ENCODE measurements around the gene RHOC.

Gene RHOC

GRCh38 chr1:112700290-112701226 is 6.4 kb downstream of the RHOC start:
- peak; percentile 96 for DNase-seq

DNA sequence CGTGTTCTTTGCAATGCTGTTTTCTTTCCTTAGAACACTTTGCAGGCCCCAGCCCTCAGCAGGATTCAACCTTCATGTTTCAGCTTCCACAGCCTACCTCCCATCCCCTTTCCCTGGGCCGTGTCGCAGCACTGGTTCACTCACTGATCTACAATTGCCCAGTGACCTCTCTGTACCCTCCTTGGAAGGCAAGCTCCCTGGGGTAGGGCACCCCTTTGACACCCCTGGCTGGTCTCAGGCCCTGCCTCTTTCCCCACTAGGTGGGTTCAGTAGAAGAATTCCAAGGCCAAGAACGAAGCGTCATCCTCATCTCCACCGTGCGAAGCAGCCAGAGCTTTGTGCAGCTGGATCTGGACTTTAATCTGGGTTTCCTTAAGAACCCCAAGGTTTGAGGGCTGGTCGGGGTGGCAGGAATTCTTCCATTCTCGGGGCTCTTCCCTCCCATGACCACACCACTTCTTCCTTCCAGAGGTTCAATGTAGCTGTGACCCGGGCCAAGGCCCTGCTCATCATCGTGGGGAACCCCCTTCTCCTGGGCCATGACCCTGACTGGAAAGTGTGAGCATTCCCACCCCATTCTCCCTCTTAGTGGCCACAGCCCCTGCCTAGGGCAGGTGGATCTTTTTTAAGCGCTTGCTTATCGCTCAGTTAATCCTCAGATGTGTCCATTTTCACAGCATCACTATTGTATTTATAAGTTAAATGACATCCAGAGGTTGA is 7.3 kb downstream of the RHOC start:
- DNase-seq, result no peak

- DNase-seq, result peak; percentile 71
These were observed 8.3 kb downstream of the RHOC start for GRCh38 chr1:112698366-112699310.

DNA sequence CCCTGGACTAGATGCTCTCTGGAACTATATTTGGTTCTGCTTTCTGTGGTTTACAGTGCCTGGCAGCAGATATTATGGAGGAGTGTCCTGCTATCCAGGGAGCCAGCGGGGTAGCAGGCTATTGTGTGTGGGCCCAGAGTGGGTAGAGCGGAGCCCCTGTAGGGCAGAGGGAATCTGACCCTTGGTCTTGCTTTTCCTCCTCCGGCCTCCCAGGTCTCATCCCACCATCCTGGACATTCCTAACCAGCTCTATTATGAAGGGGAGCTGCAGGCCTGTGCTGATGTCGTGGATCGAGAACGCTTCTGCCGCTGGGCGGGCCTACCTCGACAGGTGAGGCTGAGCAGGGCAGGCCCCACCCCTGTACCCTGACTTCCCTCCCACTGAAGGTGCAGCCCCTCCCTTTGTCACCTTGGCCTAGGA is 9.1 kb downstream of the RHOC start:
- peak; percentile 45 for DNase-seq

DNA sequence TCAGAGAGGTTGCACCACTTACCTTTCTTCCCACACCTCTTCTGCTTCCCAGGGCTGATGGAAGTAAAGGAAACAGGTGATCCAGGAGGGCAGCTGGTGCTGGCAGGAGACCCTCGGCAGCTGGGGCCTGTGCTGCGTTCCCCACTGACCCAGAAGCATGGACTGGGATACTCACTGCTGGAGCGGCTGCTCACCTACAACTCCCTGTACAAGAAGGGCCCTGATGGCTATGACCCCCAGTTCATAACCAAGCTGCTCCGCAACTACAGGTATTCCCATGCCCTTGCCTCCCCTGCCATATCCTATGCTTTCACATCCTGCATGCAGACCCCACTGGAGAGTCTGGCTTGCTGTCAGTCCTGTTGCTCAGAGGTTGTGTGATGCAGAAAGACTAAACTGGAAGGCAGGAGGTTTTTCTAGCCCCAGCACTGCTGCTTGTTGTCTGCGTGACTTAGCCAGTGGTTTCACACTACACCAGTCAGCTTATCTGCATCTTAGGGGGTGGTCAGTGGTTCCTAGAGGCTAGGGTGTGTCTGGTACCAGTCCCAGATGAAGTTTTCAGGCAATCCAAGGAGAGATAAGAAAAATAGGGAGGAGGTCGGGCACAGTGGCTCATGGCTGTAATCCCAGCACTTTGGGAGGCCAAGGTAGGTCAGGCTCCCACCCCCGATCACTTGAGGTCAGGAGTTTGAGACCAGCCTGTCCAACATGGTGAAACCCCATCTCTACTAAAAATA is 10.2 kb downstream of the RHOC start:
- peak; percentile 67 for DNase-seq

- no peak for DNase-seq
These were observed 11.7 kb downstream of the RHOC start for GRCh38 chr1:112695276-112695675.

GRCh38 chr1:112694363-112694929 is 12.5 kb downstream of the RHOC start:
- no peak for DNase-seq

GRCh38 chr1:112693821-112694220 is 13.1 kb downstream of the RHOC start:
- DNase-seq, result no peak

- DNase-seq, result no peak
These were observed 14.2 kb downstream of the RHOC start for GRCh38 chr1:112692681-112693080.

- no peak for DNase-seq
These were observed 17.1 kb downstream of the RHOC start for GRCh38 chr1:112689842-112690237.

- DNase-seq, result no peak
These were observed 17.6 kb downstream of the RHOC start for GRCh38 chr1:112689196-112689841.

- DNase-seq, result no peak
These were observed 18.1 kb downstream of the RHOC start for GRCh38 chr1:112688781-112689193.

DNA sequence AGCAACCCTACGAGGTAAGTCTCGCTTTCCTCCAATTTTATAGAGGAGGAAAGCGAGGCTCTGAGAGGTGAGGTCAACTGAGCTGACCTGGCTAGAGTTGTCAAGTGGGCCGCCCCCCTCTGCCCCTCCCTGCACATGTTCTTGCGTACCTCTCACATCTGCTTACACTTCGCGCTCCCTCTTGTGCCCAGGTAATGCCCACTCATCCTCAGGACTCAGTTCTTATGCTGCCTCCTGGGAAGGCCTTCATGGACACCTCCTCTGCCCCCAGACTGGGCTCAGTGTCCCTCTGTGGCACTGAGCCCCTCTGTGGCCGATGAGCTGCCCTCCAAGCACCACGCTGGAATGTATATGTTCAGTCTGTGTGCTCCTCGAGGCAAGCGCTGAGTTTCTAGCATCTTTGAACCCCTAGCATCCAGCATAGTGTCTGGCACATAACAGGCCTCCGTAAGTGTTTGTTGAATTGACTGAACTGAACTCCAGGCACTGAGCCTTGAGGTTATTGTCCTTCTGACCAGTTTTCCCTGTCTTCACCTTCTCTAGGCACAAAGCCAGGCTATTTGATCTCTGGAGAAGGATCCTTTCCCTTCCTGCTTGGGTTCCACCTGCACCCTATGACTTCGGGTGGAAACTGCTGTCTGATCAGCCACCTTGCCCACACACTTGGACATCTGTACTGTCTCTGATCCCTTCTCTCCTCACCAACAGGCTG is 19.0 kb downstream of the RHOC start:
- no peak for DNase-seq

DNA sequence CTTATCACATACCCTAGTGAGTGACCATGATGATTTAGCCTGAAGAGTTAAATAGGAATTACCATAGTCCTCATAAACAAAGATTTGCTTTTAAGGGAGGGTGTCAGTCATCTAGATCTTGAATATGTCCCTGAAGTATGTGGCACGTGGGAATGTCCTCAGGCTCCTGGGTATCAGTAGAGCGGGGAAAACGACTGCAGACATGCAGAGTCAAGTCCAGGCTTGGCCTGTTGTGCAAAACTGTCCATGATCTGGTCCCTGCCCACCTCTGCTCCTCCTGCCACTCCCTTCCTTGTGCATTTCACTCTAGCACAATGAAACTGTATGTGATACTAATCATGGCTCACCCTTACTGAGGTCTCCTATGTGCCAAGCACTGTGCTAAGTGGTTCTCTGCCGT is 19.6 kb downstream of the RHOC start:
- no peak for DNase-seq

DNA sequence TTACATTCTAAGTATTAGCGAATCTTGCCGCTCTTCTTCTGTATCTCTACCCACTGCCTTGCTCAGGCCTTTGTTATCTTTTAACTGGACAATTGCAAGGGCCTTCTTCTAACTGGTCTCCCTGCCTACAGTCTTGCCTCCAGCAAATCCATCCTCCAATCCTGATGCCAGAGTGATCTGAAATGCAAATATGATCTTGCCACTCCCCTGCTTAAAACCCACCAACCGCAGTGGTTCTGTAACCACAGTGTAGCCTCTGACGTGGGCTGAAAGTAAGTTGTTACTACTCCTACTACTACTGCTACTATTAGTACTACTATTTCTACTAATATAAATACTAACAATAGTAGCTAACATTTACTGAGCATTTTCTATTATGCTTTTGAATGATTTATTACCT is 20.1 kb downstream of the RHOC start:
- peak; percentile 38 for DNase-seq

DNA sequence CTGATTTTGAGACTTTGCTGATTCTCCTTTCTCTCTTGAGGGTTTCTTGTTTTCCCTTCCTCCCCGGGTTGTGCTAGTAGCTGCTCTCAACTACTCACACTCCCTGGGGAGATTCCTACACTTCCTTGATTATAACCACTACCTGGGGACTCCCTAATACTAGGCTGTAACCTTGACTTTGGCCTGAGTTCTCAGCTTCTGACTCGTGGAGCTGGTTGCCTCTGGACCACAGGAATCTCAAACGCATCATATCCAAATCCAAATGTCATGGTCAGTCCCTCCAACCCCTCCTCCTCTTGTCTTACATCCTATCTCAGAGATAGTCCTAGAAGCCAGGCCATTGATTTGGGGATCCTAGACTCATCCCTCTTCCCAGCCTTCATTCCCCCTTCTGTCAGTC is 20.5 kb downstream of the RHOC start:
- no peak for DNase-seq

DNA sequence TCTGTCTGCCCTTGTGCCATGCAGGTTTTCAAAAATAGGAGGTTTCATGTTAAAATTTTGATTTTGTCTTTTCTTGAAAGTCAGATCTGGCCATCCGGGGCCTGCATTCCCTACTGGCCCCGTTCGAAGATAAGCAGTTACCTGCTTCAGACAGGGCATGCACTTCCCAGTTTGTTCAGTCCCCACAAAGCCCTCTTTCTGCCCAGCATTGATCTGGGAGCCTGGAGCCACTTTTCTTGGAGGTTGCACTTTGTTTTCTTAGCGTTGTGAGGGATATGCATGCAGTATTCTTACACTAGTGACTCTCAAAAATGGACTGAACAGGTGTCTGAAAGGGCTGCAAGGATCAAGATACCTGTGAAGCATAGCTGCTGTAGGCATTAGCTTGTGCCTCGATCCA is 21.0 kb downstream of the RHOC start:
- DNase-seq, result no peak

DNA sequence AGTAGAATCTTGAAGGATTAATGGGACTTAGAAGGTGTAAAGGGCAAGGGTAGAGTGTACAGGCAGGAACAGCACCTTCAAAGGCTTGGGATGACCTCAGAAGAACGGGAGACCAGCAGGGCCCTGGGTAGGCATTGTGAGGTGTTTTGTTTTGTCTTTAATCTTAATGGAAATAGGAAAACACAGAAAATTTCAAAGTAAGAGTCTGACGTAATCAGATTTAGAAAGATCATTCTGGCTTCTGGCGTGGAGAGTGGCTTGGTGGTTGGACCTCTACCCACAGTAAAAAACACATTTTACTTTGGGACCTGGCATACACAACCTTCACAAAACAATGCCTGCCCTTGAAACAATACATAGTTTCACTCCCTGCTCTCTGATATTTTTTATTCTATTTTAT is 28.3 kb downstream of the RHOC start:
- no peak for DNase-seq

DNA sequence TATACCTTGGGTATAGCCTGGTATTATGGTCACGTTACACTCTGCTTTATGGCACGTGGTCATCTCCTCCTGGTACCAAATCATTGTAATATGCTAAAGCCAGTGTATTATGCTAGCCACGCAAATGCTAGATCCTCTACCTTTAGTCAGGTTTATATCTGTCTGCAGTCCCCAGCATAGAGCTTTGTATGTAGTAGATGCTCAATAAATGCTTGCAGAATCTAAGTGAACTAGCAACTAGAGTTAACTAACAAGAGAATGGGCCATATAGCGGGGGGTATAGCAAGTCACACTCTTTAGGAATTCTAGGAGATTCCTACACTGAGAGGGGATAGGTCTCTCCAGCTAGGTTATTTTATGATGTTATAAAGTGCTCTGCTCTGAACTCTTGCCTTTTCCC is 29.4 kb downstream of the RHOC start:
- DNase-seq, result no peak

GRCh38 chr1:112676543-112676942 is 30.4 kb downstream of the RHOC start:
- peak; percentile 61 for DNase-seq

All from hematopoietic multipotent progenitor cell treated with erythropoietin and hydrocortisone succinate and interleukin-3 and kit ligand, for 4 days (in vitro differentiated cells).